Measurements from ENCODE around the gene GRHL1.

GRHL1 gene

DNA sequence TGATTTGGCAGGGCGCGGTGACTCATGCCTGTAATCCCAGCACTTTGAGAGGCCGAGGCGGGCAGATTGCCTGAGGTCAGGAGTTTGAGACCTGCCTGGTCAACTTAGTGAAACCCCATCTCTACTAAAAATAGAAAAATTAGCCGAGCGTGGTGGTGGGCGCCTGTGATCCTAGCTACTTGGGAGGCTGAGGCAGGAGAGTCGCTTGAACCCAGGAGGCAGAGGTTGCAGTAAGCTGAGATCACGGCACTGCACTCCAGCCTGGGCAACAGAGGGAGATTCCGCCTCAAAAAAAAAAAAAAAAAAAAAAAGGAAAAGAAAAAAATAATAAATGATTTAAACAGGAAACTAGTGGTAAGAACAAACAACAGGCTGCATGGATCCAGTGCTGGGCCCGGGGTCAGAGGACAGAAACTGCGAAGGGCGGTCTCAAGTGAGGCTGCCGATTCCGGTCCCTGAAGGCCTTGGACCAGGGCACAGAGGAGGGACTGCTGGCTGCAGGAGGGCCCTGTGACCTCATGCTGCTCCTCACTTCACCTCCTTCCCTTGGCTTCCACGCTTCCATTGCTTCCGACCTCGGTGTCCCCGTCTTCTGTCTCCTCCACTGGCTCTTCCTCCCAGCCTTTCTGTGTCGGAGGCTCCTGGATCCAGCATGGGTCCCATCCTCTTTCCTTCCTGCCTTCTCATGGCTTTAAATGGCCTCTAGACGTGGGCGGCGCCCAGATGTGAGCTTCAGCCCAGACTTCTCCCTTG lies 2.1 kb upstream of the GRHL1 start:
- Histone ChIP-seq H3K9me3 (no peaks in the 10 kb centered on the region), H3K9ac (no peak overlapping the region), H3K36me3 (no peaks in the 10 kb centered on the region), H3K4me2 (no peak overlapping the region), H3K27me3 (peaks cover 38% of the 10 kb centered on the region), H3K4me3 (no peak overlapping the region), H4K20me1 (no peaks in the 10 kb centered on the region), H3K4me1 (peaks cover 10% of the 10 kb centered on the region; the same call in 1 of the 2 replicates), H3K27ac (no peak overlapping the region)
- TF ChIP-seq Cebpa-rat (IDR thresholded peaks at IDR 0.05), result no peak

- Histone ChIP-seq H3K4me3 (no peak overlapping the region), H3K9ac (no peak overlapping the region), H3K36me3 (no peaks in the 10 kb centered on the region), H3K4me1 (peaks cover 10% of the 10 kb centered on the region; the same call in 1 of the 2 replicates), H3K9me3 (no peaks in the 10 kb centered on the region), H4K20me1 (no peaks in the 10 kb centered on the region), H3K4me2 (peak overlapping the region; percentile 93; the same call in 1 of the 2 replicates), H3K27ac (no peak overlapping the region), H3K27me3 (peaks cover 43% of the 10 kb centered on the region)
- no peak for TF ChIP-seq Cebpa-rat (IDR thresholded peaks at IDR 0.05)
These were observed 1.4 kb upstream of the GRHL1 start for GRCh38 chr2:9949992-9950520.

- TF ChIP-seq Cebpa-rat (IDR thresholded peaks at IDR 0.05), result no peak
- Histone ChIP-seq H3K9ac (peak overlapping the region; percentile 71), H3K36me3 (no peaks in the 10 kb centered on the region), H4K20me1 (no peaks in the 10 kb centered on the region), H3K27me3 (peaks cover 43% of the 10 kb centered on the region), H3K9me3 (no peaks in the 10 kb centered on the region), H3K4me1 (peaks cover 10% of the 10 kb centered on the region; the same call in 1 of the 2 replicates), H3K27ac (peak overlapping the region; percentile 14; the same call in 1 of the 2 replicates), H3K4me2 (peak overlapping the region; percentile 93), H3K4me3 (peak overlapping the region; percentile 81)
These were observed 797 bp upstream of the GRHL1 start for GRCh38 chr2:9950521-9951271.

DNA sequence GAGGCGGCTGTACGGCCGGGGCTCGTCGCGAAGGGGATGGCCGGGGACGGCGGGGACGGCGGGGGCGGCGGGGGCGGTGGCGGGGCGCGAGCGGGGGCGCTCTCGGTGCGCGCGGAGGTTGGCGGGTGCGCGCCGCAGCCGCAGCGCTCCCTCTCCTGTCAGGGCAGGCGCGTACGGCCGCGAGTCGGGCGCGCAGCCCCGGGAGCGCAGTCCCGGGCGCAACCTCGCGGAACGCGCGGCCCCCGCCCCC lies 296 bp upstream of the GRHL1 start:
- Histone ChIP-seq H3K9me3 (no peaks in the 10 kb centered on the region), H3K36me3 (no peaks in the 10 kb centered on the region), H3K4me2 (peak overlapping the region; percentile 93), H3K27me3 (peaks cover 43% of the 10 kb centered on the region), H3K4me1 (peaks cover 10% of the 10 kb centered on the region; the same call in 1 of the 2 replicates), H3K4me3 (peak overlapping the region; percentile 81), H3K27ac (no peak overlapping the region), H3K9ac (peak overlapping the region; percentile 71), H4K20me1 (no peaks in the 10 kb centered on the region)
- TF ChIP-seq Cebpa-rat (IDR thresholded peaks at IDR 0.05), result no peak

DNA sequence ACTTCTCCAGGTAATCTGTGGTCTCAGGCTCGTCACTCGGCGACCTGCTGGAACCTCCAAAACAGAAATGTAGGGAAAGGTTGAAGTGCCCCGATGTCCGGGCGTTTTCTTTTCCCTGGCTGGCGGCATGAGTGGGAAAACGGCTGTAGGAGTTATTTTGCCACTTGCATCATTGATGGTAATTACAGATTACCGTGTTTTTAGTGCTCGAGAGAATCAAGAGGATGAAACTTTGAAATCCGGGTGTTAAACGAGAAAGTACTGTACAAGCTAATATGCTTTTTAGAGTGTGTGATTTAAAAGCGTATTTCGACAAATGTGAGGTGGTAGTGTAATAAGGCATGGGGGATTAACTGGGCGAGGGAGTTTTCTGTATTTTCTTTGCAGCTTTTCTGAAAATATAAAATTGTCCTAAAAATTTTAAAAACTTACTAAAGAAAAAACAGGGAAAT lies 819 bp downstream of the GRHL1 start:
- Histone ChIP-seq H3K9ac (peak overlapping the region; percentile 70; the same call in 1 of the 2 replicates), H3K4me2 (peak overlapping the region; percentile 90), H3K4me1 (peaks cover 16% of the 10 kb centered on the region), H3K27me3 (peaks cover 43% of the 10 kb centered on the region), H3K27ac (no peak overlapping the region), H3K9me3 (no peaks in the 10 kb centered on the region), H4K20me1 (no peaks in the 10 kb centered on the region), H3K36me3 (no peaks in the 10 kb centered on the region), H3K4me3 (peak overlapping the region; percentile 81)
- TF ChIP-seq Cebpa-rat (IDR thresholded peaks at IDR 0.05), result no peak

DNA sequence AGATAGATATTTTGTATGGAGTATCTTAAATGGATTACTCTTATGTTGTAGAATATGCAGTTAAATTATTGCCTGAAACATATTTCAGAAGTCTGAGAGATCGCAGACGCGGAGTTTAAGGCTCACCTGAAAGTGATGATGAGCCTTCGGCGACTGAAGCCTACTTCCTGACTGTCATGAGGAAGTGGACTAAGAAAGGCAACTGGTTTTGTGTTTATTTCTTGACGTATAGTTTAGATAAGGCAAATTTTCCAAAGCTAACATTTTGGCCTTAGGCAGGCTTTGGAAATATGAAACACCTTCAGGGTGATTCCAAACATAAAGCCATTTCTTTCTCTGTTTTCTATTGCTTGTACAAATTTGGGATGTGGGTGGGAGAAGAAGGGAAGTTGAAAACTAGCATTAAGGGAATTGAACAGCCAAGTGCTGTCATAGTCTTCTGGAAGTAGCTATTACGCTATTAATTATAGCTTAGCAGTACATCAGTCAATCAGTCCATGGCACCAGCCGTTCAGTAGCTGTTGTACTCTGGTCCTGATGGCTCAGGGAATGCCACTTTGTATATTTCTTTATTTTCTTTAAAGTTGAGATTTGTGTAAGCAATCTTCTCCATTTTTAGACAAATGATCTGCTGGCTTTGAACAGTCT lies 1.5 kb downstream of the GRHL1 start:
- TF ChIP-seq Cebpa-rat (IDR thresholded peaks at IDR 0.05), result no peak
- Histone ChIP-seq H3K9ac (no peak overlapping the region), H3K4me1 (peaks cover 16% of the 10 kb centered on the region), H3K27me3 (peaks cover 43% of the 10 kb centered on the region), H3K27ac (no peak overlapping the region), H3K9me3 (no peaks in the 10 kb centered on the region), H4K20me1 (no peaks in the 10 kb centered on the region), H3K36me3 (no peaks in the 10 kb centered on the region), H3K4me2 (no peak overlapping the region), H3K4me3 (no peak overlapping the region)

- no peak for TF ChIP-seq Cebpa-rat (IDR thresholded peaks at IDR 0.05)
- Histone ChIP-seq H3K27me3 (peaks cover 43% of the 10 kb centered on the region), H3K4me1 (peaks cover 16% of the 10 kb centered on the region), H4K20me1 (no peaks in the 10 kb centered on the region), H3K36me3 (no peaks in the 10 kb centered on the region), H3K4me2 (no peak overlapping the region), H3K27ac (no peak overlapping the region), H3K4me3 (no peak overlapping the region), H3K9me3 (no peaks in the 10 kb centered on the region), H3K9ac (no peak overlapping the region)
These were observed 2.6 kb downstream of the GRHL1 start for GRCh38 chr2:9954136-9954535.

GRCh38 chr2:9958057-9958456 lies 6.6 kb downstream of the GRHL1 start:
- no peak for TF ChIP-seq Cebpa-rat (IDR thresholded peaks at IDR 0.05)
- Histone ChIP-seq H4K20me1 (no peaks in the 10 kb centered on the region), H3K4me1 (peaks cover 6% of the 10 kb centered on the region), H3K4me2 (no peak overlapping the region), H3K27ac (no peak overlapping the region), H3K36me3 (no peaks in the 10 kb centered on the region), H3K9ac (no peak overlapping the region), H3K9me3 (no peaks in the 10 kb centered on the region), H3K4me3 (no peak overlapping the region), H3K27me3 (peaks cover 17% of the 10 kb centered on the region)

GRCh38 chr2:9959262-9959661 lies 7.8 kb downstream of the GRHL1 start:
- peaks cover 7% of the 10 kb centered on the region for H3K27me3 ChIP-seq
- no peak overlapping the region for H3K4me3 ChIP-seq
- H3K4me1 ChIP-seq, result peaks cover 6% of the 10 kb centered on the region
- no peak overlapping the region for H3K27ac ChIP-seq
- no peak for TF ChIP-seq Cebpa-rat (IDR thresholded peaks at IDR 0.05)
- H3K9me3 ChIP-seq, result no peaks in the 10 kb centered on the region
- no peaks in the 10 kb centered on the region for H4K20me1 ChIP-seq
- no peak overlapping the region for H3K9ac ChIP-seq
- H3K4me2 ChIP-seq, result no peak overlapping the region
- H3K36me3 ChIP-seq, result no peaks in the 10 kb centered on the region

All from BLaER1 (cell line).